ENCODE results near the gene AANAT. TPM values are rescaled to one million over a fixed set of nuclear protein-coding genes. Genes with fewer than 3 reads are reported as not detected.

AANAT gene
- polyA plus RNA-seq, 2 of the 4 experiments (the other 2 are of a cell fraction) = 0.08 TPM; not detected in 1

DNA sequence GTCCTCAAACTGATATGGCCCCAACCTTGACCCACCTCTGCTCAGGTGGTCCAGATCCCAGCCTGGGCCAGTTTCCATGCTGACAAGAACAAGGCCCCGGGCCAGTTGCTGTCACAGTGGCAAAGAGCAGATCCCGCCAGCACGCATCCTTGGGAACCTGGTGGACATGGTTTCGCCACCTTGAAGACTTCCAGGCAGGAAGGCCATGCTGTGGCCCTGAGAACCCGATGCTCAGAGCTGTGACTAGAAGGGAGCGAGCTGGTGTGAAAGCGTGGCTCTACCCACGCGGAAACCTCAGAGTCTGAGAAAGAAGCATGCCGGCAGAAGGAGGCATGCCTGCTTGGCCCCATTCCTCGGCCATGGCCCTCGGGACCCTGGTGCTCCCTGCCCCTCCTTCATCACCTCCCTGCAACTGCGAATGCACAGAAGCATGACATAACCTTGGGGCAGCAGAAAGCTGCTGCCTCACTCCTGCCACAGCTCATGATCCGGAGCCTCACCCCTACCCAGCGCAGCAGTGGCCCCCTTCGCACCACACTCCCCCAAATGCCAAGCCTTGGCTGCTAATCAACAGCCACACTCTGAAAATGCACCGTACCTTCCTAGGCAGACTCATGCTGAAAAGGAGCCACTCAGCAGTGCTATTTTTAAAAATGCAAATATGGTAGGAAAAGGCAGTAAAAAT, 47.7 kb upstream of the AANAT start (continued):
- TF ChIP-seq PHF8 (IDR thresholded peaks at IDR 0.05; ENCODE audit: borderline replicate concordance, low read depth) (no peak), EHF (CRISPR knock-in tag; IDR thresholded peaks at IDR 0.05) (no peak)

DNA sequence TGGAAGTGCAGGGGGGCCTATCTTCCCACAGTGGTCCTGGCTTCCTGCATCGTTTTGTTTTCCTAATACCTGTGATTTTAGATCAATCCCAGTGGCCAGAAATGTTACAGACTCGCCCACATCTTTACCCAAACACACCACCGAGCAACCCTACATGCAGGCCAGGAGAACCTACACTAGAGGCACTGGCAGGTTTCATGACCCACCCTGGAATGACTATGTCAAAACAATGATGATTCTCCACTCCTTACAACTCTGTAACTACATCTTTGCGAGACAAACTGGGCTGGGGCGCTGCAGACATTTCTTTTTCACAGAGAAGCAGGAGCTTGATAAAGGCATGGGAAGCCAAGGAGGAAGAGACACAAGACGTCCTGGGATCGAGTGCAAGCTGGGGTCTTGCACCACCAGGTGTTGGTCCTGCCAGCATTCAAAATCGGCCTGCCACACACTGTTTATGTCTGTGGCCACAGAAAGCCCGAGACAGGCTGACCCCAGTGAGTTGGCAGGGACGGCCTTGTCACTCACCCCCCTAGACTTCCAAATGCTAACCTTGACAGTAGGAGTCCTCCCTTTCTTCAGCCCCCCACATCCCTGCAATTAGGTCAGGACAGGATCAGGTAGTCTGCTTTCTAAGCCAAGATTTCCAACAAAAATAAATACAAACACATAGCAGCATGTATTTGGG, 46.9 kb upstream of the AANAT start:
- no peak overlapping the region for H3K27ac ChIP-seq
- 89% methylated on average over 10 of the region's 10 CpGs for WGBS (ENCODE audit: missing lambda C conversion rate)
- TF ChIP-seq NFE2L2 (conservative IDR thresholded peaks at IDR 0.05; ENCODE audit: low read length) (no peak), FOSB (CRISPR knock-in tag; IDR thresholded peaks at IDR 0.05) (no peak), CHD4 (IDR thresholded peaks at IDR 0.05; ENCODE audit: borderline replicate concordance) (no peak), POLR2A (IDR thresholded peaks at IDR 0.05; ENCODE audit: low read length) (no peak), PHF8 (IDR thresholded peaks at IDR 0.05; ENCODE audit: borderline replicate concordance, low read depth) (no peak), ESRRA (IDR thresholded peaks at IDR 0.05; ENCODE audit: borderline replicate concordance, low read length) (no peak), MAZ (IDR thresholded peaks at IDR 0.05; ENCODE audit: borderline replicate concordance, low read depth, low read length) (no peak), KDM5A (IDR thresholded peaks at IDR 0.05) (no peak), JUNB (IDR thresholded peaks at IDR 0.05) (no peak), HEYL (CRISPR knock-in tag; IDR thresholded peaks at IDR 0.05) (no peak), EHF (CRISPR knock-in tag; IDR thresholded peaks at IDR 0.05) (no peak), HOXA7 (CRISPR knock-in tag; IDR thresholded peaks at IDR 0.05) (no peak), POLR2AphosphoS2 (conservative IDR thresholded peaks at IDR 0.05; ENCODE audit: low read length) (no peak), ZFP36 (IDR thresholded peaks at IDR 0.05; ENCODE audit: borderline replicate concordance, partially characterized antibody) (no peak)
- TF ChIP-seq, protein P1, sequence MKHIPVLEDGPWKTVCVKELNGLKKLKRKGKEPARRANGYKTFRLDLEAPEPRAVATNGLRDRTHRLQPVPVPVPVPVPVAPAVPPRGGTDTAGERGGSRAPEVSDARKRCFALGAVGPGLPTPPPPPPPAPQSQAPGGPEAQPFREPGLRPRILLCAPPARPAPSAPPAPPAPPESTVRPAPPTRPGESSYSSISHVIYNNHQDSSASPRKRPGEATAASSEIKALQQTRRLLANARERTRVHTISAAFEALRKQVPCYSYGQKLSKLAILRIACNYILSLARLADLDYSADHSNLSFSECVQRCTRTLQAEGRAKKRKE (CRISPR knock-in tag; IDR thresholded peaks at IDR 0.05; ENCODE audit: low read depth) = no peak
- TF ChIP-seq, protein P2, sequence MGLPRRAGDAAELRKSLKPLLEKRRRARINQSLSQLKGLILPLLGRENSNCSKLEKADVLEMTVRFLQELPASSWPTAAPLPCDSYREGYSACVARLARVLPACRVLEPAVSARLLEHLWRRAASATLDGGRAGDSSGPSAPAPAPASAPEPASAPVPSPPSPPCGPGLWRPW (IDR thresholded peaks at IDR 0.05) = no peak
- TF ChIP-seq, protein P3, sequence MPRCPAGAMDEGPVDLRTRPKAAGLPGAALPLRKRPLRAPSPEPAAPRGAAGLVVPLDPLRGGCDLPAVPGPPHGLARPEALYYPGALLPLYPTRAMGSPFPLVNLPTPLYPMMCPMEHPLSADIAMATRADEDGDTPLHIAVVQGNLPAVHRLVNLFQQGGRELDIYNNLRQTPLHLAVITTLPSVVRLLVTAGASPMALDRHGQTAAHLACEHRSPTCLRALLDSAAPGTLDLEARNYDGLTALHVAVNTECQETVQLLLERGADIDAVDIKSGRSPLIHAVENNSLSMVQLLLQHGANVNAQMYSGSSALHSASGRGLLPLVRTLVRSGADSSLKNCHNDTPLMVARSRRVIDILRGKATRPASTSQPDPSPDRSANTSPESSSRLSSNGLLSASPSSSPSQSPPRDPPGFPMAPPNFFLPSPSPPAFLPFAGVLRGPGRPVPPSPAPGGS (IDR thresholded peaks at IDR 0.05) = no peak
- TF ChIP-seq, protein P4, sequence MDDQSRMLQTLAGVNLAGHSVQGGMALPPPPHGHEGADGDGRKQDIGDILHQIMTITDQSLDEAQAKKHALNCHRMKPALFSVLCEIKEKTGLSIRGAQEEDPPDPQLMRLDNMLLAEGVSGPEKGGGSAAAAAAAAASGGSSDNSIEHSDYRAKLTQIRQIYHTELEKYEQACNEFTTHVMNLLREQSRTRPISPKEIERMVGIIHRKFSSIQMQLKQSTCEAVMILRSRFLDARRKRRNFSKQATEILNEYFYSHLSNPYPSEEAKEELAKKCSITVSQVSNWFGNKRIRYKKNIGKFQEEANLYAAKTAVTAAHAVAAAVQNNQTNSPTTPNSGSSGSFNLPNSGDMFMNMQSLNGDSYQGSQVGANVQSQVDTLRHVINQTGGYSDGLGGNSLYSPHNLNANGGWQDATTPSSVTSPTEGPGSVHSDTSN (IDR thresholded peaks at IDR 0.05) = no peak
- TF ChIP-seq, protein P5, sequence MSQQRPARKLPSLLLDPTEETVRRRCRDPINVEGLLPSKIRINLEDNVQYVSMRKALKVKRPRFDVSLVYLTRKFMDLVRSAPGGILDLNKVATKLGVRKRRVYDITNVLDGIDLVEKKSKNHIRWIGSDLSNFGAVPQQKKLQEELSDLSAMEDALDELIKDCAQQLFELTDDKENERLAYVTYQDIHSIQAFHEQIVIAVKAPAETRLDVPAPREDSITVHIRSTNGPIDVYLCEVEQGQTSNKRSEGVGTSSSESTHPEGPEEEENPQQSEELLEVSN (IDR thresholded peaks at IDR 0.05; ENCODE audit: borderline replicate concordance, low read depth) = no peak
- TF ChIP-seq, protein P6, sequence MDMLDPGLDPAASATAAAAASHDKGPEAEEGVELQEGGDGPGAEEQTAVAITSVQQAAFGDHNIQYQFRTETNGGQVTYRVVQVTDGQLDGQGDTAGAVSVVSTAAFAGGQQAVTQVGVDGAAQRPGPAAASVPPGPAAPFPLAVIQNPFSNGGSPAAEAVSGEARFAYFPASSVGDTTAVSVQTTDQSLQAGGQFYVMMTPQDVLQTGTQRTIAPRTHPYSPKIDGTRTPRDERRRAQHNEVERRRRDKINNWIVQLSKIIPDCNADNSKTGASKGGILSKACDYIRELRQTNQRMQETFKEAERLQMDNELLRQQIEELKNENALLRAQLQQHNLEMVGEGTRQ (IDR thresholded peaks at IDR 0.05) = no peak
- POLR2A ChIA-PET = no interaction called here
- FAIRE-seq (no peak), DNase-seq (ENCODE audit: low read depth in 1 of 2, low spot score in 1 of 2) (no peak), ATAC-seq (no peak)
- H3K4me3 ChIP-seq = no peak overlapping the region
- H3K4me1 ChIP-seq = no peaks in the 10 kb centered on the region
- no peaks in the 10 kb centered on the region for H3K9me3 ChIP-seq
- CTCF ChIA-PET = interaction anchor here (29.5 to 42.5 kb wide), 2 partner anchors 26 to 30 kb away, joined by 1094 to 1107 read pairs; partner anchors contain the start of genes AANAT, SPHK1 and UBE2O
- H3K4me2 ChIP-seq = no peak overlapping the region
